Subcutaneous adipose tissue (tissue), 4 donors: ENCODE measurements around the gene FAM53B. TPM values are rescaled to one million over a fixed set of nuclear protein-coding genes. Genes with fewer than 3 reads are reported as not detected.

Experiments
- CTCF ChIP-seq: fragments of 450-650 bp; IDR thresholded peaks from one replicate; pipeline ENCODE4 v1.5.1; 2016; ENCODE audit warnings: low read depth, mild to moderate bottlenecking, control low read depth, antibody characterized with exemption, moderate library complexity
- total RNA-seq, 4 donors: library from RNA; depleted of rRNA; stranded (reverse); fragments of >200 nt; gene quantifications; one replicate each; pipeline ENCODE4 v1.1.0, GENCODE V29; 2016

The FAM53B gene
- total RNA-seq, 4 donors from 2014 or later = 13.5 to 39.2 (median 29.5) TPM

GRCh38 chr10:124762281-124762680 is 18.1 kb upstream of the FAM53B start:
- TF ChIP-seq CTCF = no peak

- TF ChIP-seq CTCF = no peak
Observed at GRCh38 chr10:124756156-124756903, 12.2 kb upstream of the FAM53B start.

GRCh38 chr10:124755581-124755980 is 11.4 kb upstream of the FAM53B start:
- TF ChIP-seq CTCF = no peak

GRCh38 chr10:124754227-124754626 is 10.0 kb upstream of the FAM53B start:
- TF ChIP-seq CTCF = no peak

- TF ChIP-seq CTCF = no peak
Observed at GRCh38 chr10:124748953-124749645, 4.9 kb upstream of the FAM53B start.

GRCh38 chr10:124748166-124748565 is 4.0 kb upstream of the FAM53B start:
- no peak for TF ChIP-seq CTCF

- TF ChIP-seq CTCF = no peak
Observed at GRCh38 chr10:124747745-124748144, 3.6 kb upstream of the FAM53B start.
